Pancreas (tissue), 10 donors: ENCODE data around the gene TBC1D14. TPM values are rescaled to one million over a fixed set of nuclear protein-coding genes. Genes with fewer than 3 reads are reported as not detected.

Source experiments
- ATAC-seq, 4 donors: fragments of 200-7000 bp; cut with Tn5 transposase; one replicate each; pipeline versions ENCODE4 v1.8.0 to v1.9.1; 2020; ENCODE audit warnings: mild to moderate bottlenecking in 4 of 4, moderate library complexity in 4 of 4
- DNase-seq, 6 donors: peaks; one replicate each; pipeline ENCODE4 v3.0.0-alpha.2; 2020
- FAIRE-seq: peaks from 2 replicates; lab custom pipeline; 2012; peaks lifted over from hg19 to GRCh38; lab: Jason Lieb, UNC
- H3K27ac ChIP-seq, 4 donors: fragments of 200-600 bp; sonication (generic); 1 replicate in 3 of 4; 2 replicates in 1 of 4; pipeline versions ENCODE4 v1.5.0 to v1.8.0; 2020
- H3K27me3 ChIP-seq, 4 donors: fragments of 200-600 bp; one replicate each; pipeline ENCODE4 v1.8.0; 2021
- H3K36me3 ChIP-seq, 3 donors: fragments of 200-600 bp; sonication (generic) in 1 of 3; one replicate each; pipeline versions ENCODE4 v1.5.0 to v1.8.0; 2020 to 2021
- H3K4me1 ChIP-seq, 3 donors: fragments of 200-600 bp; one replicate each; pipeline ENCODE4 v1.8.0; 2021
- H3K4me3 ChIP-seq, 4 donors: fragments of 200-600 bp; sonication (generic) in 2 of 4; one replicate each; pipeline versions ENCODE4 v1.5.0 to v1.8.0; 2020 to 2021
- H3K9me3 ChIP-seq, 4 donors: fragments of 200-600 bp; one replicate each; pipeline ENCODE4 v1.8.0; 2021
- CTCF ChIP-seq, 4 donors: fragments of 200-600 bp; sonication (generic) in 3 of 4; IDR thresholded peaks; one replicate each; pipeline versions ENCODE4 v1.5.0 to v1.8.0; 2021; ENCODE audit warnings: antibody characterized with exemption in 4 of 4
- WGBS, 2 donors: extraction: QIAGEN DNeasy Blood & Tissue Kit; methylation state at CpG; one replicate each; pipeline ENCODE4 v1.1.7; 2013; 5-methylcytosine and 5-hydroxymethylcytosine counted together
- intact Hi-C, 3 donors: fragments of 100-400 bp; cut with DNase I; formaldehyde crosslinking; loops; one replicate each; pipeline versions ENCODE4 v1.11.1 to v1.14.2; 2022
- polyA plus RNA-seq, 2 donors: library from polyadenylated mRNA; stranded (reverse); fragments of 200-250 nt; gene quantifications; one replicate each; pipeline ENCODE4 v1.2.3, GENCODE V29; 2013
- total RNA-seq, 6 donors: library from RNA; stranded (reverse); fragmentation: NEBNext Ultra II Directional in 4 of 6; extraction: Animal tissue kit (Norgen Biotek cat#: 25700) in 4 of 6; gene quantifications; one replicate each; pipeline versions ENCODE4 v1.2.1 to v1.2.4, GENCODE V29; 2021 to 2023
- donor health status: healthy with polysubstance abuse.
- donor health status: DM: no; HTN: no; CAD: no; lungs with moderate emphysema.
- donor health status: DM: no; HTN: no; CAD: no.
- donor health status: control.
- donor health status: control.
- donor health status: Bipolar disorder and iron deficiency.
- donor health status: DM: yes; HTN: yes; CAD: no.
- donor health status: DM: no; HTN: no; CAD: no.
- donor health status: DM: no; HTN: no; CAD: no.
- donor health status: DM: yes; HTN: yes; CAD: no.

TBC1D14 gene
- total and polyA plus RNA-seq, 8 donors = 8.9 to 23.9 (median 14.8) TPM

DNA sequence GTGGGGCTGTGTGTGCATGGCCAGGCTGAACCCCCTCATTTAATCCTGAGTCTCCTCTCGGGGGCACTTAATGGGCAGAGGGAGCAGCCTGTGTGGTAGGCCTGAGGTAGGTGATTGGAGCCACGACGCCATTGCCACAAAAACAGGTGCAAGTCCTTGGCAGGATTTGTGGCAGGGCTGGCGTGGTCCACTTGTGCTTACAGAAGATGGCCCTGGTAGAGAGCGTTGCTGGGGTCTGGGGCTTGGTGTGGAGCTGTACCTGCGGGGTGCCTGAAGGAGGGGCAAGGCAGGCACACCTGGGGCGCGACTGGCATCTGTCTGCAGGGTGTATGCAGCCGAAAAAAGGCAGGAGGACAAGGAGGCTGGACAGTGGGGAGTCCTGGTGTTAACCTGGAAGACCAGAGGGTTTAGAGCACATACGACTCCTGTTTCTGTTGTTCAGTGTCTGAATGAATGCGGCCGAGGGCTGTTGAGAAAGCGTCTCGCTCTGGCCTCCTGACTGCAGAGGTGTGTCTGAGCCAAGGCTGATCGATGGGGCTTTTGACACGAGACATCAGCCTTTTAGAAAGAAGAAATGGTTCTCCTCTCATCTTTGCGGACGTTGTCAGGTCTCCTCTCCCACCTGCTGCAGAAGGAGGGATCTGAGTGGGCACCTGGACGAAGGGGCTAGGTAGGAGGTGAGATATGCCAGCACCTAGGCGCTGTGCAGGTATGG lies 52.0 kb downstream of the TBC1D14 start:
- Histone ChIP-seq H3K27ac (no peak overlapping the region), H3K27me3 (no peaks in the 10 kb centered on the region), H3K9me3 (no peaks in the 10 kb centered on the region), H3K36me3 (no peaks in the 10 kb centered on the region), H3K4me1 (peaks cover 14 to 35% (median 17%) of the 10 kb centered on the region in 3 donors), H3K4me3 (no peak overlapping the region)
- intact Hi-C loops = no loop called here
- FAIRE-seq = no peak
- WGBS, 2 donors = 64 to 66% methylated on average over 20 of the region's 20 CpGs
- ATAC-seq = peak in 2 of 4 donors; percentile 9 to 27
- DNase-seq = peak in 1 of 6 donors; percentile 58
- TF ChIP-seq CTCF (IDR thresholded peaks at IDR 0.05) = no peak

DNA sequence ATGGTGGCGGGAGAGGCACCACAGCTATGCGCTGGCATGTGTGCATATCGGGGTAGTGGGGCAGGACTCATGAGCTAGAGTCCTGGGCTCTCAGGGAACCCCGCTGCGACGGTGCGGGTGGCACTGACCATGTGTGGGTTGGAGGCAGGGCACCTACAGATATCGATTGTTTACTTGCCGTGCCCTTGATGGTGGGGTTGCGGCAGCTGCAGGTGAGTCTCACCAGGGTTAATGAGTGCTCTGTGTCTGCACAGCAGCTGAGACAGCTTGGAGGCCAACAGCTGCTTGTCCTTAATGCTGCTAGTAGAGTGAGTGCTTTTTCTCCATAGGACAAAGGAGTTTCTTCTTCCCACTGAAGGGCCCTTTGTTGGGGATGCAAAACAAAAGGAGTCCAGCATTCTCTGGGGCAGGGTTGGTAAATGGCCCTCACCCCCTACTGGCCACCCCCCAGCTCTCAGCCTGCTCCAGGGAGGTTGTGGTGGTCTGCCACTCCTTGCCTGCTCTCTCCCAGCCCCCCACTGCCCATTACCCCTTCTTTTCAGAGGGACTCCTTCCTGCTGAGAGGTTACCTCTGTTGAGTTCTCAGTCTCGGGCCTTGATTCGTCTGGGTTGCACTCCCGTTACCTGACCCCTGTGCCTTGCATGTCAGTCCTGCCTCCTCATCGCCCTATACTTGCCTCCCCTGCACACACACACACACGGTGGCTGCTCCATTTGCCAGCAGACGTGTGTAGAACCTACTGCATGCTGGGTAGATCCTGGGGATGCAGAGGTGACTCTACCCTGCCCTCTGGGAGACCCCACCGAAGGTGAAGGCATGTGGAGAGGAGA lies 52.8 kb downstream of the TBC1D14 start:
- Histone ChIP-seq H3K27me3 (no peaks in the 10 kb centered on the region), H3K27ac (no peak overlapping the region), H3K36me3 (no peaks in the 10 kb centered on the region), H3K4me3 (no peak overlapping the region), H3K4me1 (peaks cover 14 to 30% (median 17%) of the 10 kb centered on the region in 3 donors), H3K9me3 (no peaks in the 10 kb centered on the region)
- DNase-seq = peak in 2 of 6 donors; percentile 51 to 73
- no peak for TF ChIP-seq CTCF (IDR thresholded peaks at IDR 0.05)
- intact Hi-C loops = no loop called here
- FAIRE-seq = no peak
- ATAC-seq = peak; percentile 58 to 78 (median 68)
- WGBS, 2 donors = 38 to 43% methylated on average over 17 of the region's 17 CpGs

GRCh38 chr4:6963139-6963611 lies 53.5 kb downstream of the TBC1D14 start:
- DNase-seq (no peak), FAIRE-seq (no peak), ATAC-seq (peak; percentile 6 to 51 (median 38))
- Histone ChIP-seq H3K27ac (no peak overlapping the region), H3K9me3 (no peaks in the 10 kb centered on the region), H3K36me3 (no peaks in the 10 kb centered on the region), H3K4me3 (no peak overlapping the region), H3K4me1 (peaks cover 14 to 26% (median 17%) of the 10 kb centered on the region in 3 donors), H3K27me3 (no peaks in the 10 kb centered on the region)
- no peak for TF ChIP-seq CTCF (IDR thresholded peaks at IDR 0.05)
- 65 to 67% methylated on average over 12 of the region's 12 CpGs for WGBS, 2 donors
- intact Hi-C loops = no loop called here

- no peak for FAIRE-seq
- H3K36me3 ChIP-seq = no peaks in the 10 kb centered on the region
- H3K4me3 ChIP-seq = no peak overlapping the region
- TF ChIP-seq CTCF (IDR thresholded peaks at IDR 0.05) = no peak
- no peak for DNase-seq
- no peak overlapping the region for H3K27ac ChIP-seq
- WGBS, 2 donors = 81 to 84% methylated on average over 5 of the region's 5 CpGs
- H3K27me3 ChIP-seq = no peaks in the 10 kb centered on the region
- intact Hi-C loops = no loop called here
- no peak for ATAC-seq
- H3K9me3 ChIP-seq = no peaks in the 10 kb centered on the region
- H3K4me1 ChIP-seq = peaks cover 9 to 20% (median 17%) of the 10 kb centered on the region in 3 donors
Observed at GRCh38 chr4:6964858-6965257, 55.2 kb downstream of the TBC1D14 start.
